Fibroblast of pulmonary artery (primary cell): ENCODE data around the gene FMNL3.

Experiments
- DNase-seq: peaks from one replicate; pipeline ENCODE4 v3.0.0-alpha.2; 2010; ENCODE audit warnings: low read depth
- H3K4me3 ChIP-seq: replicated peaks from 2 replicates; pipeline ENCODE4 v1.5.1; 2011; ENCODE audit warnings: low read depth, mild to moderate bottlenecking, control low read depth, low read length, moderate library complexity
- TF ChIP-seq, protein P1 (sequence below): IDR thresholded peaks from 2 replicates; pipeline ENCODE4 v1.5.1; 2011; ENCODE audit warnings: mild to moderate bottlenecking, control low read depth, low read length, inconsistent platforms; ENCODE audit errors: missing control alignments

FMNL3 gene

DNA sequence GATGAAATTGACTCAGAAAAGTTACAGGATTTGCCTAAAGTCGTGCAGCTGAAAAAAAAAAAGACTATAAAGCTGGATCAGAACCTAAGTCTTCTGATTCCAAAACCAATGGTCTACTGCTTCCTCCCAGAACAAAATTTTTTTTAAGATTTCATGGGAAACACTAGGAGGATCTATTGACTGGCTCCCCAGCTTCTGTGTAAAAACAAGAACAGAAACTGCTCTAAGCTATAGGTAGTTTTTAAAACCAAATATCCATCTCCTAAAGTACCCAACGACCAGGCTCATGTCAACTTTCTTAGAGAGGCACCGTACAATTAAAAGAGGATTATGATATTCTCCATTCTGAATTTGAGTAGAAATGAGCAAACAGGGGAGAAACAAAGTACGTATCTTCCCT is 9.4 kb downstream of the FMNL3 start:
- no peak overlapping the region for H3K4me3 ChIP-seq
- no peak for DNase-seq
- TF ChIP-seq, protein P1, sequence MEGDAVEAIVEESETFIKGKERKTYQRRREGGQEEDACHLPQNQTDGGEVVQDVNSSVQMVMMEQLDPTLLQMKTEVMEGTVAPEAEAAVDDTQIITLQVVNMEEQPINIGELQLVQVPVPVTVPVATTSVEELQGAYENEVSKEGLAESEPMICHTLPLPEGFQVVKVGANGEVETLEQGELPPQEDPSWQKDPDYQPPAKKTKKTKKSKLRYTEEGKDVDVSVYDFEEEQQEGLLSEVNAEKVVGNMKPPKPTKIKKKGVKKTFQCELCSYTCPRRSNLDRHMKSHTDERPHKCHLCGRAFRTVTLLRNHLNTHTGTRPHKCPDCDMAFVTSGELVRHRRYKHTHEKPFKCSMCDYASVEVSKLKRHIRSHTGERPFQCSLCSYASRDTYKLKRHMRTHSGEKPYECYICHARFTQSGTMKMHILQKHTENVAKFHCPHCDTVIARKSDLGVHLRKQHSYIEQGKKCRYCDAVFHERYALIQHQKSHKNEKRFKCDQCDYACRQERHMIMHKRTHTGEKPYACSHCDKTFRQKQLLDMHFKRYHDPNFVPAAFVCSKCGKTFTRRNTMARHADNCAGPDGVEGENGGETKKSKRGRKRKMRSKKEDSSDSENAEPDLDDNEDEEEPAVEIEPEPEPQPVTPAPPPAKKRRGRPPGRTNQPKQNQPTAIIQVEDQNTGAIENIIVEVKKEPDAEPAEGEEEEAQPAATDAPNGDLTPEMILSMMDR = no peak

DNA sequence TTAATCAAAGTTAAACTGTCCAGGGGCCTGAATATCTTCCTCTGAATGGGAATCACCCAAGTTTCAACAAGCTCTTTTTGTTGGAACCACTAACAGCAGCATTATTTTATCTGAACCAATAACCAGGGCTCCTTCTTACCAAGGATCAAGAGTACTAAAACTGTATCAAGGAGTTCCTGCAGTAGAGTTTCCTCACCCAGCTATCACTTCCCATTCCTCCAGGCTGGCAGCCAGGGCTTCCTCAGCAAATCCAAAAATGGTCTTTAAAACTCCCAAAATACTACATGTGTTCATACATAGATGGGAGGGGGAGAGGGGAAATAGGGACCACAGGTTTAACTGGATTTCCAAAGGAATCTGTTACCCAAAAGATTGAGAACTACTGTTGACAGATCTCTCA is 10.5 kb downstream of the FMNL3 start:
- no peak for DNase-seq
- TF ChIP-seq, protein P1 = no peak

DNA sequence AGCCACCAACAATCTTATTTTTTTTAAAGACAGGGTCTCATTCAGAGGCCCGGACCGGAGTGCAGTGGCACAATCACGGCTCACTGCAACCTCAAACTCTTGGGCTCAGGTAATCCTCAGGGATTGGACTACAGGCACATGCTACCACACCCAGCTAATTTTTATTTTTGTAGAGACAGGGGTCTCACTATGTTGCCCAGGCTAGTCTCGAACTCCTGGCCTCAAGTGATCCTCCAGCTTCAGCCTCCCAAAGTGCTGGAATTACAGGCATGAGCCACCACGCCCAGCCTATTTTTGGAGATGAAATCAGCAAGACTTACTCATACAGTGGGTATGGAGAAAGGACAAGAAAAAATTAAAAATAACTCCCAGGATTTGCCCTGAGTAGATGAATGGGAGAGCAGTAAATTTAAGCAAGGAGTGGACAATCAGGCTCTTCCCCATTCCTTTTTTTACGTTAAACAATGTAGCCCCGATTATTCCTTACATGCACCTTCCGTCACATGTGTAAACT is 13.2 kb downstream of the FMNL3 start:
- H3K4me3 ChIP-seq = no peak overlapping the region
- TF ChIP-seq, protein P1 = no peak
- DNase-seq = no peak

More for the DNA sequence above, 10.5 kb downstream of the FMNL3 start:
- no peak overlapping the region for H3K4me3 ChIP-seq

DNA sequence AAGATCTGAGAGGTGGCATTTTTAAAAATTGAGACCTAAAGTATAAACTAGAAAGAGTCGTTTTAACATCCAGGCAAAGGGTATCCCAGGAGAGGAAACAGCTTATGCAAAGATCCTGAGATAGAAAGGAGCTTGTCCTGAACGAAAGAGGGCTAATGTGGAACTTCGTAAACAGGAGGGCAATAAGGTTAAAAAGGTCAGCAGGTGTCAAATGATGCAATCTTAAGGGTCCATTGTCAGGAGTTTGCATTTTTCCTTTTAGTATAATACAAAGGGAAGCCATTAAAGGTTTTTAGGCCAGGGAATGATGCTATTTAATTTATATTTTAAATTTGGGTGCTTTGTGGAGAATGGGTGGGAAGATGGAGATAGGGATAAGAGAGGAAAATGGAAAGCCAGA is 14.4 kb downstream of the FMNL3 start:
- no peak overlapping the region for H3K4me3 ChIP-seq
- DNase-seq = no peak
- TF ChIP-seq, protein P1 = no peak

DNA sequence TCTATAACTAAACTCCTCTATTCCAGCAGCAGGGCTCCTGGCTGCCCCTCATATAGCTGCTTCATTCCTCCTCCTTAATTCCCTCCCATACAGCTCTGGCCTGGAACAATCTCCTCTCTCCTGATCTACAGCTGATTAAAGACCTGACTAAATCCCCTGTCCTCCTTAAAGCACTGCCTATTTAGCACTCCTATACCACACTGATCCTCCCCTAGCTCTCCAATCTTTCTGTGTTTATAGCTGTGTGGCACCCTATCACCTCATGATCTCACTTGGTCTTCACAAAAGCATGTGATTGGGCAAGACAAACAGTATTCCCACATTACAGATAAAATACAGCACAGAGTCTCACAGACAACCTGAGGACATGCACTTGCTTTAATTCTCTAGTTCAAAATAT is 17.4 kb downstream of the FMNL3 start:
- no peak for DNase-seq
- TF ChIP-seq, protein P1 = no peak
- H3K4me3 ChIP-seq = no peak overlapping the region

DNA sequence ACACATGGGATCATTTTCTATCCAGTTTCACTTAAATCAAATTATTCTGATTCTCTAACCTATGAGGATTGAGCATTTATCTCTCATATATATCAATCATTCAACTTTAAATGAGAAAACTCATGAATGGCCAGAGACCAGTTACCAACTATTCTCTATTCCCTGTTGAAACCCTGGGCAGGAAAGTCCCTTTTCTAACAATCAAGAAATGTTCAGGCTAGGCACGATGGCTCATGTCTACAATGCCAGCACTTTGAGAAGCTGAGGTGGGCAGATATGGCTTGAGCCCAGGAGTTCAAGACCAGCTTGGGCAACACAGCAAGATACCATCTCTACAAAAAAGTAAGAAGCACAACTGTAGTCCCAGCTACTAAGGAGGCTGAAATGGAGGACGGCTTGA is 18.0 kb downstream of the FMNL3 start:
- no peak for DNase-seq
- H3K4me3 ChIP-seq = no peak overlapping the region
- TF ChIP-seq, protein P1 = no peak

DNA sequence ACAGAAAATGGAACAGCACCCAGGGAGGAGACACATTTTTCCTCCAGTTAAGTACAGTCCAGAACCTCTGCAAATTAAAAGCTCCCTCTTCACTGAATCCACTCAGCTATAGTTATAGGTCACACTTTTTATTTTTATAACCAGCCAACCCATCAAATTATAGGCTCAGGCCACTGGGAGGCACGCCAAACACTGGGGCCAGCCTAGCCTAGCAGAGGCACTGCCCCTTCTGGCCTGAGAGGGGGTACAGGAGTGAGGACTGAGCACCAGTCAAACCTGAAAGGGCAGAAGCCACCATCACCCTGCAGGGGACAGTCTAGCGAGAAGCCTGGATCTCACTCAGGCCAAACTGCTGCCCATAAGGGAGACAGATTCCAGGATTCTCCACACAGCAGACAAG is 19.3 kb downstream of the FMNL3 start:
- no peak for DNase-seq
- H3K4me3 ChIP-seq = no peak overlapping the region
- TF ChIP-seq, protein P1 = no peak
